Epidermal melanocyte (primary cell): Measurements from ENCODE around the gene CYP2U1.
A peak's percentile ranks its signal among the peaks of the same experiment; 100 is the strongest.

ENCODE experiments used
- DNase-seq: peaks from one replicate; pipeline ENCODE4 v3.0.0; 2011; ENCODE audit warnings: low spot score; ENCODE audit not compliant: insufficient read length

CYP2U1 gene

DNA sequence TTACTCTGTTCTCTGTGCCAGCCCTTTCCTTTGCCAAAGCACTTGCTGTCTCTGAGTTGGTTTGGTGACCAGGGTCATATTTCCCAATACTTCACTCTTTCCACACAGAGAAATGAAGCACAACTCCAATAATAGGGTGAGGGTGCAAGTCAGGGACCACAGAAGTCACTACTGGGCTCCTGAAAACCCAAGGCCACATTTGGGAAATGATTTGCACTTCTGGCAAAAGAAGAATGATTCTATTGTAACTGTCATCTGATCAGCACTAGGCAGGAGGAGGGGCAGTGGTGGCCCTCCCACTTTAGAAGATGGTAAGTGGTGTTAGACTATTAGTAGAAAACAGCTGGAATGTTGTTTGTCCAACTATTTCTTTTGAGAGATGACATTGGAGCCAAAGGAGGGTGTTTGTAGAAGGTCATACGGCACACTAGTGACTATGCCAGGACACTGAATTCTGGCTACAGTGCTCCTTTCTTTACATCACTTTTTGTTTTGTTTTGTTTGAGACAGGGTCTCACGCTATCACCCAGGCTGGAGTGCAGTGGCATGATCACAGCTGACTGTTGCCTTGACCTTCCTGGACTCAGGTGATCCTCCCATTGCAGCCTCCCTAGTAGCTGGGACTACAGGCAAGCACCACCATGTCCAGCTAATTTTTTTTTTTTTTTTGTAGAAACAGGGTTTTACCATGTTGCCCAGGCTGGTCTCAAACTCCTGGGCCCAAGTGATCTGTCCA lies 47.5 kb downstream of the CYP2U1 start:
- DNase-seq: no peak

DNA sequence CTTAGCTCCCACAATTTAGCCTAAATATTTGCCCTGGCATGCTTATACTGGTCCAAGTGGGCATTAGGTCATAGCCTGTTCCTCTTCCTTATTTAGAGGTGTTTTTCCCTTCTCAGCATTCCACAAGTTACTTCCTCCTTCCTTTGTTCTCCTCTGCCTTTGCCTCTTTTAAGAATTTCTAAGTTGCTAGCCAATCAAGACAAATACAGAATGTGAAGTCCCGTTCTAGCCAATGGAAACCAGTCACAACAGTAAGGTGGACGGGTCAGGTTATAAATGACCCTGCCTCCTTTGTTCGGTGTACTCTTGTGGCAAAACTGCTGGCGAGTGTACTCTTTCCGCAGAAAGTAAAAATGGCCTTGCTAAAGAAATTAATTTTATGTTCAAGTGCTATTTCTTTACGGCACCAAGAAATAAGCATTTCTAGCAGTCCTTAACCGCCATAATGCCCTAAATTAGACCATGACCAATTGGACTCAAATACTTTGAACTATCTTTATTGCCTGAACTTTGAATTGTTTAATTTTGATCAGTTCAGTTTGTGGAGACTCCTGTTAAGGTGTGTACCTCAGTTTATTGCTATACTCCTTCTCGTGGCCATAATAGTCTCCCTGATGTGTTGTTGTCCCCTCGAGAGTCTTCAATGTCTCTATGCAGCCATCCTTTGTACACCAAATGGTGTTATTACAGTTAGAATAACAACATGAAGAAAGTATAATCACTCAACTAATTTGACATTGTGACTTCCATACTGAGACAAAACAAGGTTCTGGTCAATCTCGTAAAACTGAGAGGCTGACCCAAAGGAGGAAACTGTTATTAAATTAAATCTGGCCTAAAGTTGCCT lies 56.8 kb downstream of the CYP2U1 start:
- DNase-seq: no peak

GRCh38 chr4:107988763-107989035 lies 57.4 kb downstream of the CYP2U1 start:
- DNase-seq: no peak

GRCh38 chr4:107989162-107989536 lies 57.8 kb downstream of the CYP2U1 start:
- DNase-seq: no peak

DNA sequence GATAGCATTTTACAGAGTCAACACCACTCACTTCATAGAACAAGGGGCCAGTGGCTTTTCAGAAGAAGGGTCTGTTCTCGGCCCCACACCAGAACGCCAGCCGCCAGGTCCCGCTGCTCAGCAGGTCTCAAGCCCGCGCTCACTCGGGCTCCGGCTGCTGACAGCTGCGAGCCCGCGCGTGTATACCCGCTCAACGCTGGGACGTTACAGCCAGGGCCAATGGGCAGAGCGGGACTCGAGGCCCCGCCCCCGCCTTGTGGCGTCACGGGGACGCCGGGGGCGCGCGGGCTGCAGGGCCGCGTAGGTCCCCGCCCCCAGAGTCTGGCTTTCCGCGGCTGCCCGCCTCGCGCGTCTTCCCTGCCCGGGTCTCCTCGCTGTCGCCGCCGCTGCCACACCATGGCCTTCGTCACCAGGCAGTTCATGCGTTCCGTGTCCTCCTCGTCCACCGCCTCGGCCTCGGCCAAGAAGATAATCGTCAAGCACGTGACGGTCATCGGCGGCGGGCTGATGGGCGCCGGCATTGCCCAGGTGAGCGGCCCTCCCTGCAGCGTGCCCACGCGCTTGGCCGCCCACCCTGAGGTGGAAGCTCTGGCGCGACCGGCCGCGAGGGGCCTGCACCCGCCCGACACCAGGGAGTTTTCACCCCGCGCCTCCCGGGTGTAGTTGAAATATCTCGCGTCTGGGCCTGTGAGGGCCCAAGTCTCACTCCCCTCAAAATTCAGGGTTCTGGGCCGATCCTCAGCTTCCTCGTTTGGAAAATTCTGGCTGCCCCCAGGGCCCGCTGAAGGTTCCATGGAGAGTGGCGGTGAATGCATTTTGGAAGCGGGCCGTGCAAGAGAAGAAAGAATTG lies 58.4 kb downstream of the CYP2U1 start, which contains the start of gene HADH:
Gene HADH (plus strand): TSS at position 353 of the 850 bp plus-strand sequence. CDS start 44 bp downstream, at position 397.
- DNase-seq: peak; percentile 91

GRCh38 chr4:107991945-107992630 lies 60.7 kb downstream of the CYP2U1 start:
- no peak for DNase-seq

GRCh38 chr4:107993969-107994368 lies 62.6 kb downstream of the CYP2U1 start:
- DNase-seq: no peak

GRCh38 chr4:107994894-107995293 lies 63.5 kb downstream of the CYP2U1 start:
- DNase-seq: no peak

- DNase-seq: peak; percentile 52
Measured at GRCh38 chr4:107996949-107997788, 65.8 kb downstream of the CYP2U1 start.

DNA sequence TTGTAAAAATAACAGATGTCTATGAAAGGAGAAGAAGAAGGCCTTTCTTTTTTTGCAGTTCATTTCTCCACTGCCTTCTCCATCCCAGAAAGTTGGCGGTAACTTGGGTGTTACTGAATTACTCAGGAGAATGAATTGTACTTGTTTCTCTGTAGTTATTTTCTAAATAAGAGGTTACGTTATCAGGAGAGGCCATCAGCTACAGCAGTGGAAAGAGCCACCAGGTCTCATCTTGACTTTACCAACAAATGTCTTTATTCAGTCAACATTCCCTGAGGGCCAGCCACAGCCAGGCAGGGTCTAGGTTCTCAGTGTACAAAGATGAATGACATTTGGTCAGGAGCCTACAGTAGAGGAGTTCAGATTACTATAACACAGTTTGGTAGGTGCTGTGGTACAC lies 66.4 kb downstream of the CYP2U1 start:
- no peak for DNase-seq

GRCh38 chr4:107999932-108000539 lies 68.7 kb downstream of the CYP2U1 start:
- DNase-seq: no peak

DNA sequence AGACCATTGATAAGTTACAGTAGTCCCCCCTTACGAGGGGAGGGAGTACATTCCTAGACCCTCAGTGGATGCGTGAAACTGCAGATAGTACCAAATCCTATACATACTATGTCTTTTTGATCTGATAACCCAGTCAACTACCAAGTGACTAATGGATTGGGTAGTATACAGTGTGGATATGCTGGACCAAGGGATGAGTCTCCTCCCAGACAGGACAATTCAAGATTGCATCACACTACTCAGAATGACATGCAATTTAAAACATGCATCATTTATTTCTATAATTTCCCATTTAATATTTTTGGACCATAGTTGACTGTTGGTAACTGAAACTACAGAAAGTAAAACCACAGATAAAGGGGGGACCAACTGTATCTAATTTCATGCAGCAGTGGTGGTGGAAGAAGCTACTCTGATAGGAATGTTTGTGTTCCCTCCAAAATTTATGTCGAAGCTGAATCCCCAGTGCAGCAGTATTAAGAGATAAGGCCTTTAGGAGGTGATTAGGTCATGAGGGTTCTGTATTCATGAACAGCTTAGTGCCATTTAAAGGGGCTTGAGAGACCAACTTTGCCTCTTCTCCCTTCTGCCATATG lies 70.3 kb downstream of the CYP2U1 start:
- DNase-seq: no peak
